ENCODE measurements around the gene GFI1.
A peak's percentile ranks its signal among the peaks of the same experiment; 100 is the strongest.
"Not testable (repeated sequence)": the region's sequence is repeated elsewhere in the genome, so short reads cannot be mapped to it uniquely, and the experiment has no call there.

The GFI1 gene

GRCh38 chr1:92486251-92487077 lies at the start of gene GFI1:
Gene GFI1 (minus strand): TSS chr1:92486925. CDS start chr1:92483487, 3,438 bp downstream.
- DNase-seq: peak; percentile 51

GRCh38 chr1:92532371-92532770 lies 45.6 kb upstream of the GFI1 start:
- not testable (repeated sequence) for DNase-seq

- not testable (repeated sequence) for DNase-seq
Observed at GRCh38 chr1:92531939-92532338, 45.2 kb upstream of the GFI1 start.

GRCh38 chr1:92527670-92528069 lies 40.9 kb upstream of the GFI1 start:
- DNase-seq: no peak

GRCh38 chr1:92524944-92525590 lies 38.3 kb upstream of the GFI1 start:
- not testable (repeated sequence) for DNase-seq

- DNase-seq: no peak
Observed at GRCh38 chr1:92519043-92519442, 32.3 kb upstream of the GFI1 start.

GRCh38 chr1:92516574-92516973 lies 29.8 kb upstream of the GFI1 start:
- no peak for DNase-seq

- no peak for DNase-seq
Observed at GRCh38 chr1:92515796-92516201, 29.1 kb upstream of the GFI1 start.

GRCh38 chr1:92511541-92511940 lies 24.8 kb upstream of the GFI1 start:
- DNase-seq: no peak

- no peak for DNase-seq
Observed at GRCh38 chr1:92509619-92510018, 22.9 kb upstream of the GFI1 start.

GRCh38 chr1:92505015-92505692 lies 18.4 kb upstream of the GFI1 start:
- DNase-seq: no peak

- DNase-seq: no peak
Observed at GRCh38 chr1:92504291-92505014, 17.7 kb upstream of the GFI1 start.

- no peak for DNase-seq
Observed at GRCh38 chr1:92503926-92504285, 17.2 kb upstream of the GFI1 start.

- no peak for DNase-seq
Observed at GRCh38 chr1:92503043-92503925, 16.6 kb upstream of the GFI1 start.

- no peak for DNase-seq
Observed at GRCh38 chr1:92502247-92502646, 15.5 kb upstream of the GFI1 start.

- DNase-seq: no peak
Observed at GRCh38 chr1:92500552-92500951, 13.8 kb upstream of the GFI1 start.

- no peak for DNase-seq
Observed at GRCh38 chr1:92495392-92496063, 8.8 kb upstream of the GFI1 start.

GRCh38 chr1:92494485-92495141 lies 7.9 kb upstream of the GFI1 start:
- DNase-seq: no peak

GRCh38 chr1:92493139-92493538 lies 6.4 kb upstream of the GFI1 start:
- no peak for DNase-seq

- no peak for DNase-seq
Observed at GRCh38 chr1:92488832-92489231, 2.1 kb upstream of the GFI1 start.

- no peak for DNase-seq
Observed at GRCh38 chr1:92488416-92488815, 1.7 kb upstream of the GFI1 start.

Measured in NCI-H82 (cell line).